ENCODE measurements around the gene GSTO2. TPM values are rescaled to one million over a fixed set of nuclear protein-coding genes. Genes with fewer than 3 reads are reported as not detected.
A peak's percentile ranks its signal among the peaks of the same experiment; 100 is the strongest.

GSTO2 gene
- total RNA-seq, 3 donors from 2014 or later (not counting 1 experiment from before 2014, with no cell fraction given), result 0.75 to 1.4 (median 0.84) TPM

DNA sequence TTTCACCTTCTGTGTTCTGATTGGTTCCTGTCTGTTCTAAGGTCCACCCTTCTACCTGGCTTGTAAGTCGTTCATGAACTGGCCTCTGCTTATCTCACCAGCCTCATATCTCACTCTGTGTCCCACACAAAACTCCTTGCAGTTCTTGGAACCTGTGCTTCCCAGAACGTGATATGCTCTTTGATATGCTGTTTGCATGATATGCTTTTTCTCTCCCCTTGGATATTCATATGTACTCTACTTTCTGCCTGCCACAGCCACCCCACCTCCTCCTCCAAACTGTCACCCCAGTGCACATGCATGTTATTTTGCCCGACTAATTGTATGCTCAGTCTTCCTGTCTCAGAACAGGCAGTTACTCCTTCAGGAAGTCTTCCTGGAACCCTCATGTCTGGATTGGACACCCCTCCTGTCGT is 71.1 kb downstream of the GSTO2 start:
- Histone ChIP-seq H3K27ac (ENCODE audit: low read length) (no peak overlapping the region), H3K27me3 (ENCODE audit: control insufficient read depth, insufficient read depth, low read length) (no peaks in the 10 kb centered on the region), H3K9me3 (ENCODE audit: control insufficient read depth, insufficient read depth, low read length) (no peaks in the 10 kb centered on the region), H3K36me3 (ENCODE audit: control insufficient read depth, insufficient read depth, low read length) (no peaks in the 10 kb centered on the region), H3K4me1 (ENCODE audit: control insufficient read depth, insufficient read depth, low read length) (peaks cover 26% of the 10 kb centered on the region), H3K4me3 (ENCODE audit: low read length) (no peak overlapping the region)
- Mint-ChIP-seq H3K27me3 (ENCODE audit: low read depth in 2 of 2) (peaks cover 0 to 4% of the 10 kb centered on the region in 2 donors), H3K4me1 (peaks cover 34 to 41% of the 10 kb centered on the region in 2 donors), H3K27ac (peak overlapping the region; percentile 98 to 100), H3K9me3 (no peaks in the 10 kb centered on the region), H3K4me3 (peak overlapping the region; percentile 63), H3K36me3 (no peaks in the 10 kb centered on the region)
- ATAC-seq (no peak), DNase-seq (no peak)
- 58% methylated on average over 4 of the region's 4 CpGs for WGBS (ENCODE audit: insufficient coverage)
- intact Hi-C loops (cut with micrococcal nuclease), result no loop called here
- TF ChIP-seq, protein P1, sequence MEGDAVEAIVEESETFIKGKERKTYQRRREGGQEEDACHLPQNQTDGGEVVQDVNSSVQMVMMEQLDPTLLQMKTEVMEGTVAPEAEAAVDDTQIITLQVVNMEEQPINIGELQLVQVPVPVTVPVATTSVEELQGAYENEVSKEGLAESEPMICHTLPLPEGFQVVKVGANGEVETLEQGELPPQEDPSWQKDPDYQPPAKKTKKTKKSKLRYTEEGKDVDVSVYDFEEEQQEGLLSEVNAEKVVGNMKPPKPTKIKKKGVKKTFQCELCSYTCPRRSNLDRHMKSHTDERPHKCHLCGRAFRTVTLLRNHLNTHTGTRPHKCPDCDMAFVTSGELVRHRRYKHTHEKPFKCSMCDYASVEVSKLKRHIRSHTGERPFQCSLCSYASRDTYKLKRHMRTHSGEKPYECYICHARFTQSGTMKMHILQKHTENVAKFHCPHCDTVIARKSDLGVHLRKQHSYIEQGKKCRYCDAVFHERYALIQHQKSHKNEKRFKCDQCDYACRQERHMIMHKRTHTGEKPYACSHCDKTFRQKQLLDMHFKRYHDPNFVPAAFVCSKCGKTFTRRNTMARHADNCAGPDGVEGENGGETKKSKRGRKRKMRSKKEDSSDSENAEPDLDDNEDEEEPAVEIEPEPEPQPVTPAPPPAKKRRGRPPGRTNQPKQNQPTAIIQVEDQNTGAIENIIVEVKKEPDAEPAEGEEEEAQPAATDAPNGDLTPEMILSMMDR (IDR thresholded peaks at IDR 0.05), result no peak

DNA sequence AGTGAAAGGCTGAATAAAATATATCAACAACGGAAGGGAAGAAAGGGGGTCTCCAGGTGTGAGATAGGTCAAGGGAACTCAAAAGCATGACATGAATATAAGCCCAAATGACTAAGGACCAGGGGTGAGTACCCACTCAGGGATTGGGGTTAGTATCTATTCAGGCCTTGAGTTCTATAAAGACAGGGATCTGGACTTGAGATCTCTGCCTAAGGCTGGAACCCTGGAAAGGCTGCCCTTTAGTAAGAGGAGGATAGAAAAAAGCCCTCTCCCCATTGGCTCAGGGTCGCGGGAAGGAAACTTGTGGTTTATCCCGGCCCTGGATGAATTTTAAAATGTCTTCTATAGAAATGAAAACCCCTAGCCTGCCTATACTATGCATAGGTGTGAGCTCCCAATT is 71.7 kb downstream of the GSTO2 start:
- Mint-ChIP-seq H3K27me3 (ENCODE audit: low read depth in 2 of 2) (peaks cover 0 to 4% of the 10 kb centered on the region in 2 donors), H3K4me3 (no peak overlapping the region), H3K4me1 (peaks cover 34 to 41% of the 10 kb centered on the region in 2 donors), H3K36me3 (no peaks in the 10 kb centered on the region), H3K27ac (peak overlapping the region in 1 of 2 donors; percentile 100), H3K9me3 (peaks cover 2% of the 10 kb centered on the region in 2 donors)
- H3K27me3 ChIP-seq (ENCODE audit: control insufficient read depth, insufficient read depth, low read length), result no peaks in the 10 kb centered on the region
- H3K9me3 ChIP-seq (ENCODE audit: control insufficient read depth, insufficient read depth, low read length), result no peaks in the 10 kb centered on the region
- ATAC-seq (no peak), DNase-seq (no peak)
- no peak overlapping the region for H3K4me3 ChIP-seq (ENCODE audit: low read length)
- H3K27ac ChIP-seq (ENCODE audit: low read length), result no peak overlapping the region
- H3K4me1 ChIP-seq (ENCODE audit: control insufficient read depth, insufficient read depth, low read length), result peaks cover 21% of the 10 kb centered on the region
- H3K36me3 ChIP-seq (ENCODE audit: control insufficient read depth, insufficient read depth, low read length), result no peaks in the 10 kb centered on the region
- intact Hi-C loops (cut with micrococcal nuclease), result no loop called here
- TF ChIP-seq, protein P1 (IDR thresholded peaks at IDR 0.05), result no peak
- 87% methylated on average over 3 of the region's 4 CpGs for WGBS (ENCODE audit: insufficient coverage)

DNA sequence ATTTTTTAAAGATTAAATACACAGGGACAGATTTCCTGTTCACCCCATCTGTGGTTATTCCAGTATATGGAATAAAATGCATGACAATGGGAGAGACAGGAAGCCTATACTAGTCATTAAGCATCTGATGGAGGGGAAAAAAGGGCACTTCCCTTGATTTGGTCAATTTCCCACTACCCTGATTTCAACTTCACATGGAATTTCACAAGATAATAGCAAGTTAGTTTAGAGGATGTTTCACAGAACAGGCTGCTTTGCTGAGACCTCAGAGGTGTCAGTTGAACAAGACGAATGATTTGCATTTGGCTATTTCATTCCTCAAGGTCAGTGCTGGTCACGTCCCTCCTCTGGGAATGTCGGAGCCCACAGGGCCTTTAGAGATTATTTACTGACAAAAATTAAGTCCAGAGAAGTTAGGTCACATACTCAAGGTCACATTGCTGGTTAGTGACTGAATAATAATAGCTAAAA is 74.0 kb downstream of the GSTO2 start:
- Histone ChIP-seq H3K36me3 (ENCODE audit: control insufficient read depth, insufficient read depth, low read length) (no peaks in the 10 kb centered on the region), H3K27me3 (ENCODE audit: control insufficient read depth, insufficient read depth, low read length) (no peaks in the 10 kb centered on the region), H3K9me3 (ENCODE audit: control insufficient read depth, insufficient read depth, low read length) (no peaks in the 10 kb centered on the region), H3K4me1 (ENCODE audit: control insufficient read depth, insufficient read depth, low read length) (peaks cover 16% of the 10 kb centered on the region), H3K4me3 (ENCODE audit: low read length) (no peak overlapping the region), H3K27ac (ENCODE audit: low read length) (no peak overlapping the region)
- Mint-ChIP-seq H3K27ac (no peak overlapping the region), H3K27me3 (ENCODE audit: low read depth in 2 of 2) (peaks cover 0 to 4% of the 10 kb centered on the region in 2 donors), H3K36me3 (no peaks in the 10 kb centered on the region), H3K4me1 (peaks cover 29 to 38% of the 10 kb centered on the region in 2 donors), H3K4me3 (no peak overlapping the region), H3K9me3 (peaks cover 2 to 5% of the 10 kb centered on the region in 2 donors)
- DNase-seq (no peak), ATAC-seq (no peak)
- TF ChIP-seq, protein P1 (IDR thresholded peaks at IDR 0.05), result no peak
- WGBS (ENCODE audit: insufficient coverage), result 89% methylated on average over 3 of the region's 3 CpGs
- intact Hi-C loops (cut with micrococcal nuclease), result no loop called here

DNA sequence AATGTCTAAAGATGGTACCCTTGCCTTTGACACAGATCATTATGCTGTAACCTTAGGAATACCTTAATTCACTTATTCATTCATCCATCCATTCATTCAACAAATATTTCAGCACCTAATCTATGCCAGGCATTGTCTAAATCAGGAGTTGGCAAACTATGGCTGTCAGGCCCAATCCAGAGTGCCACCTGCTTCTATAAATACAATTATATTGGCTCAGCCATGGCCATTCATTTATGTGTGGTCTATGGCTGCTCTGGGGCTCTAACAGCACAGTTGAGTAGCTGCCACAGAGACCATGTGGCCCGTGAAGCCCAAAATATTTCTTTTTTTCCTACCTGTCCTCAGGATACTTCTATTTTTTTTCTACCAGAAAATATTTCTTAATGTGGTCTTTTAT is 75.2 kb downstream of the GSTO2 start:
- intact Hi-C loops (cut with micrococcal nuclease), result no loop called here
- Histone ChIP-seq H3K4me1 (ENCODE audit: control insufficient read depth, insufficient read depth, low read length) (peaks cover 11% of the 10 kb centered on the region), H3K27me3 (ENCODE audit: control insufficient read depth, insufficient read depth, low read length) (no peaks in the 10 kb centered on the region), H3K9me3 (ENCODE audit: control insufficient read depth, insufficient read depth, low read length) (no peaks in the 10 kb centered on the region), H3K27ac (ENCODE audit: low read length) (no peak overlapping the region), H3K4me3 (ENCODE audit: low read length) (no peak overlapping the region), H3K36me3 (ENCODE audit: control insufficient read depth, insufficient read depth, low read length) (no peaks in the 10 kb centered on the region)
- Mint-ChIP-seq H3K4me3 (no peak overlapping the region), H3K27me3 (ENCODE audit: low read depth in 2 of 2) (peaks cover 0 to 4% of the 10 kb centered on the region in 2 donors), H3K36me3 (no peaks in the 10 kb centered on the region), H3K4me1 (peaks cover 18 to 27% of the 10 kb centered on the region in 2 donors), H3K9me3 (peaks cover 2 to 5% of the 10 kb centered on the region in 2 donors), H3K27ac (no peak overlapping the region)
- TF ChIP-seq, protein P1 (IDR thresholded peaks at IDR 0.05), result no peak
- no peak for ATAC-seq
- 100% methylated on average over 1 of the region's 1 CpG for WGBS (ENCODE audit: insufficient coverage)
- DNase-seq, result no peak

All from natural killer cell (primary cell).